Measurements from ENCODE around the gene COA6.
A peak's percentile ranks its signal among the peaks of the same experiment; 100 is the strongest.
"Not testable (repeated sequence)": the region's sequence is repeated elsewhere in the genome, so short reads cannot be mapped to it uniquely, and the experiment has no call there.

COA6 gene

DNA sequence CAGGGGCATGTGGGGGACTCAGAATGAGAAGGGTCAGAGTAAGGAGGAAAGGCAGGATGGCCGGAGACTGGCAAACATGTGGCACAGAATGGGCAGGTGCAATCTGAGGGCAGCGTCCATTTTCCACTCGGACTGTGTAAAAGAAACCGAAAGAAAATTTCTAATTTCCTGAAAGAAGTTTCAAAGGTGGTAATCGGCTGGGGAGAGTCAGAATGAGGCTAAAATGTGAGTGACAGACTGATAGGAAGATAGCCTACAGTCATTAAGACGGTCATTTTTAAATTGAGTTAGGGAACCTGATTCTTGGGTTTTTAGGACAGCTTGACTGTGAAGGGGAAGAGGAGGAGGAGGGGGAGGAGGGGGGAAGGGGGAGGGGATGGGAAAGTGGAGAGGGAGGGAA is 23.6 kb downstream of the COA6 start:
- Histone ChIP-seq H3K27me3 (ENCODE audit: low read depth, low read length) (no peaks in the 10 kb centered on the region), H3K27ac (ENCODE audit: low read length) (no peak overlapping the region), H3K36me3 (ENCODE audit: control insufficient read depth in 1 of 2, insufficient read depth in 2 of 2, low read length in 2 of 2) (peaks cover 7 to 10% of the 10 kb centered on the region in 2 donors), H3K9me3 (ENCODE audit: control insufficient read depth in 1 of 2, low read length in 2 of 2) (no peaks in the 10 kb centered on the region), H3K4me1 (ENCODE audit: control insufficient read depth in 1 of 2, insufficient read depth in 2 of 2, low read length in 2 of 2) (peaks cover 4% of the 10 kb centered on the region in 2 donors), H3K4me3 (ENCODE audit: low read depth in 1 of 2, low read length in 2 of 2) (no peak overlapping the region)

DNA sequence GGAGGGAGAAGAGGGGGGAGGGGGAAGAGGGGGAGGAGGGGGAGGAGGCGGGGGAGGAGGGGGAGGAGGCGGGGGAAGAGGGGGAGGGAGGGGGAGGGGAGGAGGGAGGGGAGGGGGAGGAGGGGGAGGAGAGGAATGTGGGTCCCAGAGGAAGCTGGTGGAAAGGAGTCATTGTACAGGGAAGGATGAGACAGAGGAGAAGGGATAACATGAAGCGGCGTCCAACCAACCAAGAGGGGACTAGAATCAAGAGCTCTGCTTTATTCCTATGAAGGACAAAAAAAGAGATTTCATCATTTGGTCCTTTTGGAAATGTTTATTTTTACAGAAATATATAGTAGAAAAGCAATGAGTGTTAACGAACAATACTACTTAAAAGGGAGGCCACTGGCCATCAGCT is 24.5 kb downstream of the COA6 start:
- Histone ChIP-seq H3K9me3 (ENCODE audit: control insufficient read depth in 1 of 2, low read length in 2 of 2) (no peaks in the 10 kb centered on the region), H3K27ac (ENCODE audit: low read length) (no peak overlapping the region), H3K4me3 (ENCODE audit: low read depth in 1 of 2, low read length in 2 of 2) (no peak overlapping the region), H3K27me3 (ENCODE audit: low read depth, low read length) (no peaks in the 10 kb centered on the region), H3K36me3 (ENCODE audit: control insufficient read depth in 1 of 2, insufficient read depth in 2 of 2, low read length in 2 of 2) (peaks cover 4 to 5% of the 10 kb centered on the region in 2 donors), H3K4me1 (ENCODE audit: control insufficient read depth in 1 of 2, insufficient read depth in 2 of 2, low read length in 2 of 2) (peaks cover 4% of the 10 kb centered on the region in 2 donors)

DNA sequence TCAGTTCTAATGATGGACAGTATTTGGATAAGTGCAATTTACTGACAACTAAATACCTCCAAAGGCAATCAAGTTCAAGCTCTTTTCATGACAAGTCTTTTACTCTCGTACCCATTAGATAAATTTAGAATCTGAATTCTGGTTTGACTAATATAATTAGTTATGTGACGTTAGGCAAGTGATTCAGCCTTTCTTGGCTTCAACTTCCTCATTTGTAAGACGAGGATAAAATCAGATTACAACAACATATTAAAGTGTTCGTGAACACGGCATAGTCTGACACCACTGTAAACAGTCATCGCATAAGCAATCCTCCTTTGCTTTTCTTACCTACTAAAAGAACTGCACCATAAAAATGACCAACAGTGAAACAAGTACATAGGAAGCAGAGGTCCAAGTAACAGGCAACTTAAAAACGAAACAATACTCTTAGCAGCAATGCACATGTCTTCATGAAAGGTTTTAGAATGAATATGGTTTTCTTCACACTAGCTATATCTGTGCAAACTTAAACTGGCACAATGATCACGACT is 25.7 kb downstream of the COA6 start:
- Histone ChIP-seq H3K4me3 (ENCODE audit: low read depth in 1 of 2, low read length in 2 of 2) (peak overlapping the region in 1 of 2 donors; percentile 30), H3K4me1 (ENCODE audit: control insufficient read depth in 1 of 2, insufficient read depth in 2 of 2, low read length in 2 of 2) (peaks cover 4% of the 10 kb centered on the region in 2 donors), H3K27ac (ENCODE audit: low read length) (no peak overlapping the region), H3K36me3 (ENCODE audit: control insufficient read depth in 1 of 2, insufficient read depth in 2 of 2, low read length in 2 of 2) (peaks cover 4 to 5% of the 10 kb centered on the region in 2 donors), H3K27me3 (ENCODE audit: low read depth, low read length) (no peaks in the 10 kb centered on the region), H3K9me3 (ENCODE audit: control insufficient read depth in 1 of 2, low read length in 2 of 2) (no peaks in the 10 kb centered on the region)

DNA sequence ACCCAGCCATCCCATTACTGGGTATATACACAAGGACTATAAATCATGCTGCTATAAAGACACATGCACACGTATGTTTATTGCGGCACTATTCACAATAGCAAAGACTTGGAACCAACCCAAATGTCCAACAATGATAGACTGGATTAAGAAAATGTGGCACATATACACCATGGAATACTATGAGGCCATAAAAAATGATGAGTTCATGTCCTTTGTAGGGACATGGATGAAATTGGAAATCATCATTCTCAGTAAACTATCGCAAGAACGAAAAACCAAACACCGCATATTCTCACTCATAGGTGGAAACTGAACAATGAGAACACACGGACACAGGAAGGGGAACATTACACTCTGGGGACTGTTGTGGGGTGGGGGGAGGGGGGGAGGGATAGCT is 26.3 kb downstream of the COA6 start:
- not testable (repeated sequence) for H3K36me3 ChIP-seq (ENCODE audit: control insufficient read depth in 1 of 2, insufficient read depth in 2 of 2, low read length in 2 of 2); H3K4me3 ChIP-seq (ENCODE audit: low read depth in 1 of 2, low read length in 2 of 2); H3K4me1 ChIP-seq (ENCODE audit: control insufficient read depth in 1 of 2, insufficient read depth in 2 of 2, low read length in 2 of 2); H3K27ac ChIP-seq (ENCODE audit: low read length); H3K27me3 ChIP-seq (ENCODE audit: low read depth, low read length); H3K9me3 ChIP-seq (ENCODE audit: control insufficient read depth in 1 of 2, low read length in 2 of 2)

DNA sequence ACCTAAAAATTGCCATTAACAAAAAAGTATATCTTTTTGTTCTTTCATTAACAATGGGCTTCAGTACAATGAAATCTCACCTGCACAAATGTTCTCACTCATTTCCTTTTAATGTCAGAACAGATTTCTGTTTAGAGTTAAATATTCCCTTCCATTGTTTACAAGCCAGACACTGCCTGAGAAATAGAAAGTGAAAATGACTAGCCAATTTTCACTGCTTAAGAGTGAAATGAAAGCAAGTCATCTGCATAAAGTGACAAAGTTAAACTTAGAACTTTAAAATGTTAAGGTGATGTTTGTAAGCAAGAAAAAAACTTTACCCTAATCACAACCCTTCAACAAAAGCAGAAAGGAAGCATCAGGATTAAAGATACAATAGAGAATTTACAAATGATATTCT is 27.5 kb downstream of the COA6 start:
- Histone ChIP-seq H3K4me3 (ENCODE audit: low read depth in 1 of 2, low read length in 2 of 2) (peak overlapping the region in 1 of 2 donors; percentile 35), H3K27me3 (ENCODE audit: low read depth, low read length) (no peaks in the 10 kb centered on the region), H3K4me1 (ENCODE audit: control insufficient read depth in 1 of 2, insufficient read depth in 2 of 2, low read length in 2 of 2) (peaks cover 0 to 4% of the 10 kb centered on the region in 2 donors), H3K27ac (ENCODE audit: low read length) (peak overlapping the region; percentile 37), H3K9me3 (ENCODE audit: control insufficient read depth in 1 of 2, low read length in 2 of 2) (no peaks in the 10 kb centered on the region), H3K36me3 (ENCODE audit: control insufficient read depth in 1 of 2, insufficient read depth in 2 of 2, low read length in 2 of 2) (peaks cover 4 to 13% of the 10 kb centered on the region in 2 donors)

DNA sequence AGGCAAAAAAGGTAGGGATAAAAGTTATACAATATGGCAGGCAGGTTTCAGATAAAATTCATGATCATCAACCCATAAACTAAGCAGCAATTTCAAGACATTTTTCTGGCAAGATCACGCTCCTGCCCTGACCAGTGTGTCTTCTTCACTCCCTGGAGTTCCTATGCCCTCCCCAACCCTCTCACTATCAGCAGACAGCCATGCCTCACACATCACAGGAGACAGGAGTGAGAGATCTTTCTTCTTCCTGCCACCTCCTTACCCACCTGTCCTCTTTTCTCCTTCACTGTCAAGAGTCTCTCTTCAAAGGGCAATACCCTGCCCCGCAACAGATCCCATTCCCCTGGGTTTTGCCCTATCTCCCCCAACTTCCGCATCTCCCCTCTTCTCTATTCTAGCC is 28.4 kb downstream of the COA6 start:
- Histone ChIP-seq H3K36me3 (ENCODE audit: control insufficient read depth in 1 of 2, insufficient read depth in 2 of 2, low read length in 2 of 2) (peaks cover 4 to 13% of the 10 kb centered on the region in 2 donors), H3K4me3 (ENCODE audit: low read depth in 1 of 2, low read length in 2 of 2) (no peak overlapping the region), H3K4me1 (ENCODE audit: control insufficient read depth in 1 of 2, insufficient read depth in 2 of 2, low read length in 2 of 2) (peaks cover 0 to 4% of the 10 kb centered on the region in 2 donors), H3K27me3 (ENCODE audit: low read depth, low read length) (no peaks in the 10 kb centered on the region), H3K27ac (ENCODE audit: low read length) (no peak overlapping the region), H3K9me3 (ENCODE audit: control insufficient read depth in 1 of 2, low read length in 2 of 2) (no peaks in the 10 kb centered on the region)

DNA sequence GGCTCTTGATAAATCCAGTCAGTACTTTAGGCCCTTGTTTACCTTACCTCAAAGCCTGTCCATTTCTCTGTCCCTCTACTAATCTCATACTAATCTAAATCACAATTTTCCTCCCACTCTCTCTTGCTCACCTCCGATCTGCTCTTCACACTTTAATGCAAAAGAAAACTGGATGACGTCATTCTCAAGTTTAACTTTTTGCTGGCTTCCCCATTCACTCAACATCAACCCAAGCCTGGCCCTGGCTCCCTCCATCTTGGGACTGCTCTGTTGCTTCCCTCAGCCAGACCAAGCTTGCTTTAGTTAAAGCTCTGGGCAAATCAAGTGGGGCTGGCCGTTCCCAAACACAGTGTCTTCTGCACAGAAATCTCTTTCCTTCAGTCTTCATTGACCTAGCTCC is 29.7 kb downstream of the COA6 start:
- no peaks in the 10 kb centered on the region for H3K27me3 ChIP-seq (ENCODE audit: low read depth, low read length)
- no peaks in the 10 kb centered on the region for H3K9me3 ChIP-seq (ENCODE audit: control insufficient read depth in 1 of 2, low read length in 2 of 2)
- H3K4me1 ChIP-seq (ENCODE audit: control insufficient read depth in 1 of 2, insufficient read depth in 2 of 2, low read length in 2 of 2), result peaks cover 0 to 4% of the 10 kb centered on the region in 2 donors
- H3K36me3 ChIP-seq (ENCODE audit: control insufficient read depth in 1 of 2, insufficient read depth in 2 of 2, low read length in 2 of 2), result peaks cover 4 to 13% of the 10 kb centered on the region in 2 donors
- no peak overlapping the region for H3K4me3 ChIP-seq (ENCODE audit: low read depth in 1 of 2, low read length in 2 of 2)
- H3K27ac ChIP-seq (ENCODE audit: low read length), result no peak overlapping the region

DNA sequence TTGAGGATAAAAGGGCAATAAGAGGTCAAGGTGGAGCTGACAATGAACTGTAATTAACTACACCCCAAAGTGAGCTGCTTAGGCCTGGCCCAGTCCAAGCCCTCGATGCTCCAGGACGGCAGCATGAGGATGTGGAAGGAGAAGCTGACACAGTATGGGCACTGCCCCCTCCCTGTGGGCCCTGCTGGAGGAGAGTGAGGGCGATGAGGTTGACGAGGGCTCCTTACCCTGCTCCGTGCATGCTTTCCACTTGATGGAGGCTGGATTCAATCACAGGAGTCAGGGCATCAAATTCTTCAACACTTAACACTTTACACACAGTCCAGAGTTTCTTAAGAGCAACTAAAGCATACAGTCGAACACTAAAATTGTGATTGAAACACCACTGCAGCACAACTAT is 32.4 kb downstream of the COA6 start:
- Histone ChIP-seq H3K4me1 (ENCODE audit: control insufficient read depth in 1 of 2, insufficient read depth in 2 of 2, low read length in 2 of 2) (peaks cover 0 to 4% of the 10 kb centered on the region in 2 donors), H3K9me3 (ENCODE audit: control insufficient read depth in 1 of 2, low read length in 2 of 2) (no peaks in the 10 kb centered on the region), H3K27ac (ENCODE audit: low read length) (no peak overlapping the region), H3K4me3 (ENCODE audit: low read depth in 1 of 2, low read length in 2 of 2) (no peak overlapping the region), H3K27me3 (ENCODE audit: low read depth, low read length) (no peaks in the 10 kb centered on the region), H3K36me3 (ENCODE audit: control insufficient read depth in 1 of 2, insufficient read depth in 2 of 2, low read length in 2 of 2) (peaks cover 7 to 13% of the 10 kb centered on the region in 2 donors)

DNA sequence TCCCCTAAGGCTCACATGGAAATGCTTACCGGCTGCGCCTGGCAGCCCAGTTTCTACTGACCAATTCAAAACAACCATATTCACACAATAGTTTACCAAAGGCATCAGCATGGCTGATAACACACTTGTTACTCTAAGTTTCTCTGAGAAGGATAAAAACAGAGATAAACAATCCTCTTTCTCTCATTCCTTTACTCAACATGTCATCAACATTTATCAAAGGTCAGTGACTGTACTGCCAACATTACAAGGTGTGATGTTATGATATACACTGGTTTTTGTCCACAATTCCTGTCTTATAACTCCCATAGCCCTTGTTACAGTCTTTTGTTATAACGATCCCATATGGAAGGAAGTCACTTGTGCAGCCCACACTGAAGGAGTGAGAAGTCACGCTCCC is 33.6 kb downstream of the COA6 start:
- no peak overlapping the region for H3K27ac ChIP-seq (ENCODE audit: low read length)
- H3K4me1 ChIP-seq (ENCODE audit: control insufficient read depth in 1 of 2, insufficient read depth in 2 of 2, low read length in 2 of 2), result no peaks in the 10 kb centered on the region
- H3K36me3 ChIP-seq (ENCODE audit: control insufficient read depth in 1 of 2, insufficient read depth in 2 of 2, low read length in 2 of 2), result peaks cover 11 to 16% of the 10 kb centered on the region in 2 donors
- no peak overlapping the region for H3K4me3 ChIP-seq (ENCODE audit: low read depth in 1 of 2, low read length in 2 of 2)
- no peaks in the 10 kb centered on the region for H3K27me3 ChIP-seq (ENCODE audit: low read depth, low read length)
- H3K9me3 ChIP-seq (ENCODE audit: control insufficient read depth in 1 of 2, low read length in 2 of 2), result no peaks in the 10 kb centered on the region

DNA sequence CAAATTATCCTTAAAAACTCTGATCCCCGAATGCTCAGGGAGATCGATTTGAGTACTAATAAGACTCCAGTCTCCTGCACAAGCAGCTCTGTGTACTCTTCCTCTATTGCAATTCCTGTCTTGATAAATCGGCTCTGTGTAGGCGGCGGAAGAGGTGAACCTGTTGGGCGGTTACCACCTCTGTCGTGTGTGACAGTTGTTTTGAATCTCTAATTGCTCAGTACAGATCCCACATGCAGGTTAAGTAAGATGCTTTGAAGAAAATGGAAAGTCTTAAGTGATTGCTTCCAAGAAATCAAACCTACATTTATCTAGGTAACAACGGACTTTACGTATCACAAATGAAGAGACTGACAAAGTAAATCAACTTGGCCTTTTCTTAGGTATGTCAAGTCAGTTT is 35.5 kb downstream of the COA6 start:
- Histone ChIP-seq H3K27me3 (ENCODE audit: low read depth, low read length) (no peaks in the 10 kb centered on the region), H3K36me3 (ENCODE audit: control insufficient read depth in 1 of 2, insufficient read depth in 2 of 2, low read length in 2 of 2) (peaks cover 13 to 22% of the 10 kb centered on the region in 2 donors), H3K4me3 (ENCODE audit: low read depth in 1 of 2, low read length in 2 of 2) (no peak overlapping the region), H3K9me3 (ENCODE audit: control insufficient read depth in 1 of 2, low read length in 2 of 2) (no peaks in the 10 kb centered on the region), H3K4me1 (ENCODE audit: control insufficient read depth in 1 of 2, insufficient read depth in 2 of 2, low read length in 2 of 2) (no peaks in the 10 kb centered on the region), H3K27ac (ENCODE audit: low read length) (no peak overlapping the region)

DNA sequence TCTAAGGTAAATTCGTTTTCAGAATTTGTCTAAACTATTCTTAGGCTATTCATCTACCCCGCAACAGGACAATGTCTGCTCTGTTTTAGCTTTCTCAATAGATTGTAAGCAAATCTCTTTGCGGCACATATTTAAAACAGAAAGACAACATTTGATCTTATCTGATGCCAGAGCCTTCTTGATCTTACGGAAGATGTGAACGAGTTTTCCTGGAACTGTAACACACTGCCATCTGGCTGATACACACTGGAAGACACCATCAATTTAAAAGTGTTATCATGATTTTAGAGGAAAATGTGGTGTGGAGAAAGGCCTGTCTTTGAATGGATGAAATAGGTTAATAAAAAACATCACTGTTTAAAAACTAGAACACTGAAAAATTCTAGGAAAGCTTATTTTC is 36.1 kb downstream of the COA6 start:
- Histone ChIP-seq H3K9me3 (ENCODE audit: control insufficient read depth in 1 of 2, low read length in 2 of 2) (no peaks in the 10 kb centered on the region), H3K36me3 (ENCODE audit: control insufficient read depth in 1 of 2, insufficient read depth in 2 of 2, low read length in 2 of 2) (peaks cover 11 to 21% of the 10 kb centered on the region in 2 donors), H3K27ac (ENCODE audit: low read length) (no peak overlapping the region), H3K4me1 (ENCODE audit: control insufficient read depth in 1 of 2, insufficient read depth in 2 of 2, low read length in 2 of 2) (no peaks in the 10 kb centered on the region), H3K27me3 (ENCODE audit: low read depth, low read length) (no peaks in the 10 kb centered on the region), H3K4me3 (ENCODE audit: low read depth in 1 of 2, low read length in 2 of 2) (no peak overlapping the region)

DNA sequence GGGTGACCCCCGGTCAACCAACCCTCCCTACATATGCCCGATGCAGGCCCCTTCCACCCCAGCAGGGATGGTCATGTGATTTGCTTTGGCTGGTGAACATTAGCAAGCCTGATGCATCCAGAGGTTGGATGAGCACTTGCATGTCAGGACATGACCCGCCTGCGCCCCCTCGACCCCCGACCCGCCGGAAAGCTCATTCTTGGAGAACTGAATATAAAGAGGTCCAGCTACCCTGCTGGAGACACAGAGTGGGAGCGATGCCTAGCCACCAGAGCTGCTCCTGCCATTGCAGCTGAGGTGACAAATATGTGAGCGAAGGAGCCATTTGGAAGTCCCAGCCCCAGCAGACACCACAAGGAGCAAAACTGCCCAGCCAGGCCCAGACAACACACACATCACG is 39.6 kb downstream of the COA6 start:
- Histone ChIP-seq H3K27me3 (ENCODE audit: low read depth, low read length) (no peaks in the 10 kb centered on the region), H3K36me3 (ENCODE audit: control insufficient read depth in 1 of 2, insufficient read depth in 2 of 2, low read length in 2 of 2) (peaks cover 24 to 32% of the 10 kb centered on the region in 2 donors)

More for the DNA sequence above, 39.6 kb downstream of the COA6 start:
- Histone ChIP-seq H3K9me3 (ENCODE audit: control insufficient read depth in 1 of 2, low read length in 2 of 2) (no peaks in the 10 kb centered on the region), H3K4me1 (ENCODE audit: control insufficient read depth in 1 of 2, insufficient read depth in 2 of 2, low read length in 2 of 2) (no peaks in the 10 kb centered on the region), H3K4me3 (ENCODE audit: low read depth in 1 of 2, low read length in 2 of 2) (no peak overlapping the region), H3K27ac (ENCODE audit: low read length) (no peak overlapping the region)

Data from muscle layer of duodenum (tissue), 2 donors.